HG03432 (cell line): Measurements from ENCODE around the gene ASB6.

Experiments used
- ATAC-seq: cut with Tn5 transposase; IDR thresholded peaks from one replicate; pipeline ENCODE4 v1.9.1; 2021; ENCODE audit warnings: mild to moderate bottlenecking, moderate library complexity; ENCODE audit not compliant: unreplicated experiment

ASB6 gene

DNA sequence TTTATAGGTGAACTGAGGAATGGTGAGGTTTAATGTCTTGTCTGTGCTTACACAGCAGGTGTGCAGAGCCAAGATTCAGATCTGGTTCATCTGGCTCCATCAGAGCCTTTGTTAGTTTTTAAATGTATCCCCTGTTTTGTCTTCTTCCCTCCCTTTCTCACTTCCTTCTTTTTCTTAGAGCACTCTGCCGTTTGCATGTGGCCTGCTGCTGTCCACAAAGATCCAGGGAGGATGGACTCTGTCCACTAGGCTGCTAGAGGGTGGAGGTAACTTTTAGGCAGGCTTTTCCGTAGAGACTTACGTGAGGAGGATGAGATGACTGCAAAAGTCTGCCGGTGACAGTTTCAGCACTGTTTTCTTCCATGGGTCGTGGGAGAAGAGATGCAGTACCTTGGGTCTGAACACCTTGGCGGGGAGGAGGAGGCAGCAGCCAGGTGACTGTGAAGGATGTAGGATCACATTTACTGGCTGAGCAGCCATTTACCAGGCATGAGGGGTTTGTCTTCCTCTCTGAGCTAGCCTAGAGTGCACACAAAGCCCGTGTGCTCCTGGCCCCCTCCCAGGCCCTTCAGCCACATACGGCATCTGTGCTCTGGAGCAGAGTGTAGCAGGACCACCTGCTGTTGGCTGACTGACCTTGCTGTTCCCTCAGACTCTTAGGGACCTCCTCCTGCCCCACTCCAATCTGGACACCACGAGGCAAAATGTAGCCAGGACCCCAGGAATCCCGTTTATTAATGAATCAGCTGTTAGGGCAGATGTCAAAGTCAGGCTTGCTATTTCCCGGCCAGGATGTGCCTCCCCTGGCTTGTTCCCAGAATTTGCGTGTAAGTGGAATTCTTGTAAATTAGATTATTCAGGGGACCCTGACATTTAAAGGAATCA, 14.2 kb downstream of the ASB6 start:
- ATAC-seq: no peak

- peak; percentile 26 for ATAC-seq
Observed at GRCh38 chr9:129626625-129627284, 15.2 kb downstream of the ASB6 start.

DNA sequence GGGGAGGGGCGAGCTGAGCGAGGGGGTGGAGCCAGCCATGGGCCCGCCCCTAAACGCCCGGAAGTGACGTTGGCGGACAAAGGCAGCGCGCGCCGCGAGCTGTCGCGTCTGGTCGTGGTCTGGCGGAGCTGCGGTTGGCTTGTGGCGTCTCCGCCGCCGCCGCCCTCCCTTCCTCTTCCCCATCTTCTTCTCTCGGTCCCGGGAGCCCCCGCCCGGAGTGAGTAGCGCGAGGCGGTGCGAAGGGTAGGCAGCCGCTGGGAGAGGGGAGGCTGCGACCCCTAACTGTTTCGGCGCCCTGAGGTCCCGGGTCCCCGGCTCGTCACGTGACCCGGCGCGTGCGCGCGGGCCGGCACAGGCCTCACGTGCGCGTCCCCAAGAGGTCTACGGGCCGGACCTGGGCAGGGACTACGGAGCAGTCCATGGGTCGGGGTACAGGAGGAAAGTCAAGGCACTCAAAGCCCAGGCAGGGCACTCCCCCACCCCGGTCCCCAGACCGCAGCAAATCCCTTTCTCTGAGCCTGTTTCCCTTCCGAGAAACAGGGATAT, 15.8 kb downstream of the ASB6 start, which contains the start of gene NTMT1:
TSS of gene NTMT1 (plus strand) at position 85 of the 546 bp plus-strand sequence. CDS start 6,541 bp downstream, outside the sequence.
- ATAC-seq: peak; percentile 83

DNA sequence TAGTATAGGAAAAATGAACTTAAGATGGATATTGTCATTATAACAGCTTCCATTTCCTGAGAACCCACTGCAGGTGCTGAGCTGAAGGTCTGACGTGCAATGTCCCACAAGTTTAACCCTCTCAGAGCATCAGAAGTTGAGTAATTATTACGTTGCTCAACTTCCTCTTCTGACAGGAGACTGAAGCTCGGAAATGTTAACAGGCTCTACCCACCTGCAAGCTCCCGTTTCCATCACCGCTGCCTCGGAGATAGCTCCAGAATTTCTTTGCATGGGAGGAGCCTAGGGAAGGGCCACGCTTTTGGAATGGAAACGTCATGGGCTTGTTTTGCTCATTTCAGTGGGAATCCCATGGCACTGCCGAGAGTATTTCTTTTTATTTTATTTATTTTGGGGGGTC, 17.0 kb downstream of the ASB6 start:
- no peak for ATAC-seq

DNA sequence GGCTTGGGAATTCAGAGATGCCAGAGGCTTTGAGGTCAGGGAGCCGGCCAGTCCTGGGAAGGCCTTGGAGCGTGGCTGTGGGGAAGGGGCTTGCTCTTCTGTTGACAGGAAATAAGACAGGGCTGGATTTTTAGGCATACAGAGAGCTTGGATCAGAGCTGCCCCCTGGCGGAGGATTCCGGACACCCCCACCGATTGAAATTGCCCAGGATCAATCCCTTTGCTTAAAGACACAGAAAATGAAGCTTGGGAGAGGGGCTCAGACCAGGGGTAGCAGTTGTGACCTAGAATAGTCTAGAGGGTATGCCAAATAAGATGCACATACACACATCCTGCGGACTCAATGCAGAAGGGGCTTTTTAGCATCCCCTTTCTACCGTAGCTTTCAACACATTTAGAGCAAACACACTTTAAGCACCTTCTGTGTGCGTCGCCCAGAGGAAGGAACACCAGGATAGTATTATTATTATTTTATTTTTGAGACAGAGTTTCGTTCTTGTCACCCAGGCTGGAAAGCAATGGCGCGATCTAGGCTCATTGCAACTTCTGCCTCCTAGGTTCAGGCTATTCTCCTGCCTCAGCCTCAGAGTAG, 17.7 kb downstream of the ASB6 start:
- no peak for ATAC-seq

- no peak for ATAC-seq
Observed at GRCh38 chr9:129623331-129623730, 18.6 kb downstream of the ASB6 start.

GRCh38 chr9:129620669-129621295, 21.2 kb downstream of the ASB6 start, which contains the start of gene C9orf50:
TSS of gene C9orf50 (minus strand) at chr9:129621101. CDS start at chr9:129620574, 527 bp downstream.
- ATAC-seq: no peak

DNA sequence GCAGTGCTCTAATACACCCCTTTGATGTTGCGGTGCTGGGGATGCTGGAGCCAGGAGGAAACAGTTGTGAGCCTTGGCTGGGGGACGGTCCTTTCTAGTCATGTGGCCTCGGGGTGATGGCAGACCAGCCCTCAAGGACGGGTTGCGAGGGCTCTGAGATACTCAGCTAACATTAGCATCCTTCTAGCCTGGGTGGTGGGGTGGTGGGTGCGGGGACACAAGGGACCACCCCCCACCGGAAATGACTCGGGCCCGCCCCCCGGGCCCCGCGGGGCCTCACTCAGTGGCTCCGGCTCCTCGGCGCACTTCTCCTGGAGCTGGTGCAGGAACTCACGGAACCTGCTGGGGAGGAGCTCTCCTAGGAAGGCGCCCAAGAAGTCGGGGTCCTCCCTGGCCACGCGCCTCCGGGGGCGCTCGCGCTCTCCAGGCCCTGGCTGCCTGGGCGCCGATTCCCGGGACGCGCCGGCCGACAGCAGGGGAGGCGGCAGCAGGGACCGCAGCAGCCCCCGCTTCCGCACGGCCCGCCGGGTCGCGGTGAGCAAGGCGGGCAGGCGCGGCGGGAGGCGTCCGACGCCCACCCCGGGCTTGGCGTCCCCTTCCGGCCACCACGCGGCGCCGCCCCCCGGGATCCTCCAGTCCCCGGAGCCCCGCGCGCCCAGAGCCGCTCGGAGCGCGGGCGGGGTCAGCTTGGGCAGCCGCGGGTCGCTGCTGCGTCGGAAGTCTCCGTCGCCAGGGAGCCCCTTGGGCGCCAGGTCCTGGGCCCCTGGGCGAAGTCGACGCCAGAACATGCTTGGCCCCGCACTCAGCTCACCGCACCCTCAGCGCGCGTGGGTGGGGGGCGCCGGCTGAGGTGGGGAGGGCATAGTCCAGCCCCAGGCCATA, 21.9 kb downstream of the ASB6 start:
- ATAC-seq: no peak

GRCh38 chr9:129617167-129617566, 24.8 kb downstream of the ASB6 start:
- ATAC-seq: no peak

DNA sequence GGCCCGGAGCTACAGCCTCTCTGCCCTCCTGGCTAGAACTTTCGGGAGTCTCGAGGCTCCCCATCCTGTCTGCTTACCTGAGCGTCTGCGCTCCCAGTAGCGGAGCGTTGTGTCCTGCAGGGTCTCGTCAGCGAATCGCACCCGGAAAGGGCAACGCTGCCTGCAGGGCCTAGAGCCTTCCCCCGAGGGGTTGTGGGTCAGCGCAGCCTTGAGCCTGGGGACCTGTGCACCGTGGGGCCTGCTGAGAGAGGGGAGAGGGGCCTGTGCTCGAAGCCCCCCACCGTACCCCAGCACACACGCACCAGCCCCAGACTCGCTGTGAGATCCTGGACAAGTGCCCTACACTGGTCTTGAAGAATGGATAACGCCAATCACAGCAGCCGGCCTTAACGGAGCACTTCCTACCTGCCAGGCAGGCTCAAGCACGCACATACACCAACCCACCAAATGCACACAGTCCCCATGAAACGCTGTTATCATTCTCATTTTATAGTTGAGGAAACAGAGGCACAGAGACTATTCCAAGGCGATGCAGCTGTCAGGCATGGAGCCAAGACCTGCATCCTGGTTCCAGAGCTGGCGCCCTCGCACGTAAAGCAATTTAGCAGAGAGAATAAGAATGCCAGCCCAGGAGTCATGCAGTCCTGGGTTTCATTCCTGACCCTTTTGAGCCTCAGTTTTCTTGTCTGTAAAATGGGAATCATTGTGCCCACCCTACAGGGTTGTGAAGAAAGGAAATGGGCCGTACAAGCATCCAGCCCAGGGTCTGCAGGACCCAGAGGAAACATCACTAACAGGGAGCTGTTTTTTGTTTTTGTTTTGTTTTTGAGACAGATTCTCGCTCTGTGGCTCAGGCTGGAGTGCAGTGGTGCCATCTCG, 26.3 kb downstream of the ASB6 start:
- no peak for ATAC-seq

GRCh38 chr9:129614932-129615331, 27.0 kb downstream of the ASB6 start:
- no peak for ATAC-seq

GRCh38 chr9:129613520-129614175, 28.3 kb downstream of the ASB6 start:
- no peak for ATAC-seq

DNA sequence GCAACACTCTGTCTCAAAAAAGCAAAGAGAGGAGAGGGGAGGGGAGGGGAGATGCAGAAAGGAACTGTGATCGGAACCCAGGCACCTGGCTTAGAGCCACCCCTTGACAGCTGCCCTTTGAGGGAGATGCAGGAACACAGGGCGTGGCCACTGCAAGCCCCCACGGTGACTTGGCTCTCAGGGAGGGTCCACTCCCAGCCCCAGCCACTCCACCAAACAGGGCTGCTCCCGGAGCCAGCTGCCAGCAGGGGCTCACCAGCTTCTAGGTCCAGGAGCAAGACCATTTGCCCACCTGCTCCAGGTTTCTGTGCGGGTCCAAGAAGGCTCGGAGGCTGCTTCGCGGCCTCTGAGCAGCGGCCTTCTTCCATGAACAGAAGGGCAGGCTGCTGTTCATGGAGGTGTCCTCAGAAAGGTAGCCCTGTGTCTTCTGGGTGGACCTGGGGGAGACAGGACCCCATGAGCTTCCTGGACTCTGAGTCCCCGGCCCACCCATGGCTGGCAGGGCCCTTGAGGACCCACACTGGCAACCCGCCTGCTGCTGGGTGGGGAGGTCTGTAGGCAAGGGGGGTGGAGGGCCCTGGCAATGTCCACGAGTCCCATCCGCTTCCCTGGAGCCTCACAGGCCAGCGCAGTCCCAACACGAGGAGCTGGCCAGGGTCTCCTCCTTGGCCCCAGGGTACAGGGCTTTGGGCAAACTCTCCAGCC, 29.0 kb downstream of the ASB6 start:
- no peak for ATAC-seq

DNA sequence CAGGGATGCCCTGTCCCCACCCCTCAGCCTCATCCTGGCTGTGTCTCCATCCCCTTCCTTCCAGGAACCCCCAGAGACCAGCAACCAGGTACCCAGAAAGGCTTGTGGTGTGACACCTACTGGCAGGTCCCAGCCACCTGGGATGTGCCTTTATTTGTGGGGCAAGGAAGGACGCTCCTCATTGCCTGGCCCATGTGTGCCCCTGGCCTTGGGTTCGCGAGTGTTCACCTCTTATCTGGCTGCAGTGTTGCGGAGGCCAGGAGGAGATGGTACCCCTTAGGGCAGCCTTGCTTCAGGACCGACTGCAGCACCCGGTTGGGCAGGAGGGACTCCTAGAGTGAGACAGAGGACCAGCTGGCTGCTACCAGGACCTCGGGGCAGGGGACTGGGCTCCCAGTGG, 29.8 kb downstream of the ASB6 start:
- ATAC-seq: no peak

- no peak for ATAC-seq
Observed at GRCh38 chr9:129611307-129611800, 30.6 kb downstream of the ASB6 start.

- peak; percentile 55 for ATAC-seq
Observed at GRCh38 chr9:129610473-129611306, 31.3 kb downstream of the ASB6 start.

GRCh38 chr9:129610213-129610472, 31.8 kb downstream of the ASB6 start:
- ATAC-seq: no peak
